Heart left ventricle (tissue), 13 donors: ENCODE measurements around the gene SLC19A1.

Source experiments
- CTCF ChIP-seq, 12 donors: fragments of 200-600 bp; sonication (generic) in 4 of 12; IDR thresholded peaks; one replicate each; pipeline versions ENCODE4 v1.5.0 to v1.8.0; 2018 to 2022; ENCODE audit warnings: antibody characterized with exemption in 12 of 12, mild to moderate bottlenecking in 5 of 12
- POLR2A ChIP-seq, 2 donors: fragments of 450-650 bp; IDR thresholded peaks; one replicate each; pipeline ENCODE4 v1.6.1; 2017; ENCODE audit warnings: antibody characterized with exemption in 2 of 2, mild to moderate bottlenecking in 2 of 2, moderate library complexity in 2 of 2
- donor health status: ischemic (EF 13 %, LVEDD 7.1; RV severe dilation, severe dysfunction).
- donor health status: DM: no; HTN: yes; CAD: no.
- donor health status: DM: no; HTN: no; CAD: no.
- donor health status: ischemic (EF 25% LVEDD 6.9; RV normal size, moderate dysfunction).
- donor health status: ischemic (EF 25% LVEDD 5.7; RV mildly dilated, moderate dysfunction).
- donor health status: ischemic (EF 35%, LVEDD 5.7; RV mildly dilated, moderate dysfunction).
- donor health status: nonischemic (EF 11% LVEDD 7.7; RV severe dilation, severe dysfunction).
- donor health status: DM: yes; HTN: yes; CAD: no.
- donor health status: PGD.
- donor health status: ischemic (EF 29% LVEDD 5.4; RV normal size, mild dysfunction).
- donor health status: nonischemic (EF 23%, LVEDD 6.1; RV moderate dilation, normal function).

GRCh38 chr21:45453308-45453950 is 88.8 kb downstream of the SLC19A1 start:
- TF ChIP-seq CTCF (IDR thresholded peaks at IDR 0.05) (no peak), POLR2A (IDR thresholded peaks at IDR 0.05) (no peak)
